GM23338 (cell line): ENCODE data around the gene APCDD1L.

ENCODE experiments used
- CTCF ChIP-seq, 2 experiments: fragments of 200-600 bp in 1 of 2; sonication (generic) in 1 of 2; conservative IDR thresholded peaks; 2 replicates each; pipeline versions ENCODE4 v1.5.1 to v1.6.1; 2016 to 2017; ENCODE audit warnings: antibody characterized with exemption in 2 of 2, low read depth in 2 of 2, mild to moderate bottlenecking in 2 of 2, moderate library complexity in 1 of 2
- EZH2phosphoT487 ChIP-seq: fragments of 200-600 bp; sonication (generic); IDR thresholded peaks from one replicate; pipeline ENCODE4 v1.8.1; 2018; ENCODE audit warnings: antibody characterized with exemption; ENCODE audit not compliant: unreplicated experiment
- REST ChIP-seq: IDR thresholded peaks from one replicate; pipeline ENCODE4 v1.6.1; 2018; ENCODE audit warnings: antibody characterized with exemption; ENCODE audit not compliant: unreplicated experiment

- no peak for TF ChIP-seq CTCF (conservative IDR thresholded peaks at IDR 0.05; ENCODE audit: low read depth in 2 of 2)
- no peak for TF ChIP-seq EZH2phosphoT487
- TF ChIP-seq REST, result no peak
Observed at GRCh38 chr20:58469616-58470015, 45.6 kb downstream of the APCDD1L start.
